Measurements from ENCODE around the gene TMEM106B. TPM values are rescaled to one million over a fixed set of nuclear protein-coding genes. Genes with fewer than 3 reads are reported as not detected.

The TMEM106B gene
- total RNA-seq, 1 experiment from 2014 or later, result 46.8 TPM

DNA sequence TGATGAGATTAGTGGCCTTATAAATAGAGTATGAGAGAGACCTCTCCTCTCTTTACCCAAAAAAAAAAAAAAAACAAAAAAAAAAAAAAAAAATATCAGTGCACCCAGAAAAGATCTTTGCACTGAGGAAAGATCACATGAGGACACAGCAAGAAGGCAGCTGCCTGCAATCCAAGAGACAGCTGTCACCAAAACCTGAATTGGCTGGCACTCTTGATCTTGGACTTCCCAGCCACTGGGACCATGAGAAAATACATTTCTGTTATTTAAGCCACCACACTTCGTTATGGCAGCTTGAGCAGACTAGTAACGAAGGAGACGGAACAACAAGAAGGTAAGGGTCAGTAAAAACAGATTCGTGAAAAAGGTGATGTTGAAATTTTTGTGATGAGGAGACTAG is 47.0 kb downstream of the TMEM106B start:
- Histone ChIP-seq H3K4me3 (ENCODE audit: low read depth, low read length) (no peak overlapping the region), H3K36me3 (ENCODE audit: control insufficient read depth, insufficient read depth, low read length) (no peaks in the 10 kb centered on the region), H3K4me1 (no peaks in the 10 kb centered on the region), H3K27me3 (replicated peaks; ENCODE audit: control insufficient read depth, insufficient read depth, low read length) (no peaks in the 10 kb centered on the region), H3K9me3 (no peaks in the 10 kb centered on the region)
- Mint-ChIP-seq H3K27ac (ENCODE audit: unreplicated experiment) (no peak overlapping the region), H3K9me3 (ENCODE audit: unreplicated experiment) (no peaks in the 10 kb centered on the region), H3K27me3 (ENCODE audit: insufficient read depth, unreplicated experiment) (no peaks in the 10 kb centered on the region), H3K4me3 (ENCODE audit: unreplicated experiment) (no peak overlapping the region), H3K4me1 (ENCODE audit: low read depth, unreplicated experiment) (no peaks in the 10 kb centered on the region), H3K36me3 (ENCODE audit: insufficient read depth, unreplicated experiment) (no peaks in the 10 kb centered on the region)
- intact Hi-C loops (cut with micrococcal nuclease; ENCODE audit: unreplicated experiment), result no loop called here
- DNase-seq, result no peak
- no TSS peak for BruUV-seq (replicated peaks)
- ChIA-PET POLR2A (interaction anchor here (0.6 kb wide), 1 partner anchor 123 kb away, joined by 5 read pairs; no protein-coding TSS in a partner anchor), CTCF (no interaction called here)
- TF ChIP-seq, protein P1, sequence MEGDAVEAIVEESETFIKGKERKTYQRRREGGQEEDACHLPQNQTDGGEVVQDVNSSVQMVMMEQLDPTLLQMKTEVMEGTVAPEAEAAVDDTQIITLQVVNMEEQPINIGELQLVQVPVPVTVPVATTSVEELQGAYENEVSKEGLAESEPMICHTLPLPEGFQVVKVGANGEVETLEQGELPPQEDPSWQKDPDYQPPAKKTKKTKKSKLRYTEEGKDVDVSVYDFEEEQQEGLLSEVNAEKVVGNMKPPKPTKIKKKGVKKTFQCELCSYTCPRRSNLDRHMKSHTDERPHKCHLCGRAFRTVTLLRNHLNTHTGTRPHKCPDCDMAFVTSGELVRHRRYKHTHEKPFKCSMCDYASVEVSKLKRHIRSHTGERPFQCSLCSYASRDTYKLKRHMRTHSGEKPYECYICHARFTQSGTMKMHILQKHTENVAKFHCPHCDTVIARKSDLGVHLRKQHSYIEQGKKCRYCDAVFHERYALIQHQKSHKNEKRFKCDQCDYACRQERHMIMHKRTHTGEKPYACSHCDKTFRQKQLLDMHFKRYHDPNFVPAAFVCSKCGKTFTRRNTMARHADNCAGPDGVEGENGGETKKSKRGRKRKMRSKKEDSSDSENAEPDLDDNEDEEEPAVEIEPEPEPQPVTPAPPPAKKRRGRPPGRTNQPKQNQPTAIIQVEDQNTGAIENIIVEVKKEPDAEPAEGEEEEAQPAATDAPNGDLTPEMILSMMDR (IDR thresholded peaks at IDR 0.05; ENCODE audit: insufficient read depth in 1 of 2, low read depth in 1 of 2, low read length in 1 of 2, severe bottlenecking in 1 of 2, unreplicated experiment in 1 of 2), result no peak

DNA sequence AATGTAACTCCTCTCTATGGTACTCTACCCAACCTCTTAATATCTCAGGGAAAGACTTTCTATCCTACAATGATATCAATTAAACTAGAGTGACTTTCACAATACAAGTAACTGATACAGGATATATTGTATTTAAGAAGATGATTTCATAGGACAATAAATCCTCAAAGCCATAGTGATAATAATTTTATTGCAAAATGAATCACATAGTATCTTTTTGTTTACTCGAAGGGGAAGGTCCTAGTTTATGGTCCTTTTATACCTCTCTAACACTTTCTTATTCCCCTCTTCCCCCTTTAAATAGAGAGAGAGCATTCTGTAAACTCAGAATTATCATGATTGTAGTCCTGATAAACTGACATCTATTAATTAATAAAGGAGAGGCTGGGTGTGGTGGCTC is 56.4 kb downstream of the TMEM106B start:
- no peaks in the 10 kb centered on the region for H3K36me3 ChIP-seq (ENCODE audit: control insufficient read depth, insufficient read depth, low read length)
- Mint-ChIP-seq H3K36me3 (ENCODE audit: insufficient read depth, unreplicated experiment) (no peaks in the 10 kb centered on the region), H3K9me3 (ENCODE audit: unreplicated experiment) (no peaks in the 10 kb centered on the region), H3K27me3 (ENCODE audit: insufficient read depth, unreplicated experiment) (peaks cover 3% of the 10 kb centered on the region), H3K4me3 (ENCODE audit: unreplicated experiment) (no peak overlapping the region), H3K27ac (ENCODE audit: unreplicated experiment) (no peak overlapping the region), H3K4me1 (ENCODE audit: low read depth, unreplicated experiment) (no peaks in the 10 kb centered on the region)
- no peaks in the 10 kb centered on the region for H3K4me1 ChIP-seq
- intact Hi-C loops (cut with micrococcal nuclease; ENCODE audit: unreplicated experiment), result no loop called here
- BruUV-seq (replicated peaks), result no TSS peak
- TF ChIP-seq, protein P1 (IDR thresholded peaks at IDR 0.05; ENCODE audit: insufficient read depth in 1 of 2, low read depth in 1 of 2, low read length in 1 of 2, severe bottlenecking in 1 of 2, unreplicated experiment in 1 of 2), result no peak
- no peak for DNase-seq
- POLR2A ChIA-PET, result no interaction called here
- CTCF ChIA-PET, result no interaction called here
- no peaks in the 10 kb centered on the region for H3K27me3 ChIP-seq (replicated peaks; ENCODE audit: control insufficient read depth, insufficient read depth, low read length)
- H3K4me3 ChIP-seq (ENCODE audit: low read depth, low read length), result no peak overlapping the region
- H3K9me3 ChIP-seq, result no peaks in the 10 kb centered on the region

- Mint-ChIP-seq H3K4me3 (ENCODE audit: unreplicated experiment) (no peak overlapping the region), H3K36me3 (ENCODE audit: insufficient read depth, unreplicated experiment) (no peaks in the 10 kb centered on the region), H3K27ac (ENCODE audit: unreplicated experiment) (no peak overlapping the region), H3K4me1 (ENCODE audit: low read depth, unreplicated experiment) (no peaks in the 10 kb centered on the region), H3K9me3 (ENCODE audit: unreplicated experiment) (no peaks in the 10 kb centered on the region), H3K27me3 (ENCODE audit: insufficient read depth, unreplicated experiment) (peaks cover 3% of the 10 kb centered on the region)
- TF ChIP-seq, protein P1 (IDR thresholded peaks at IDR 0.05; ENCODE audit: insufficient read depth in 1 of 2, low read depth in 1 of 2, low read length in 1 of 2, severe bottlenecking in 1 of 2, unreplicated experiment in 1 of 2), result no peak
- Histone ChIP-seq H3K27me3 (replicated peaks; ENCODE audit: control insufficient read depth, insufficient read depth, low read length) (no peaks in the 10 kb centered on the region), H3K4me3 (ENCODE audit: low read depth, low read length) (no peak overlapping the region), H3K4me1 (no peaks in the 10 kb centered on the region), H3K36me3 (ENCODE audit: control insufficient read depth, insufficient read depth, low read length) (no peaks in the 10 kb centered on the region), H3K9me3 (no peaks in the 10 kb centered on the region)
- ChIA-PET CTCF (no interaction called here), POLR2A (no interaction called here)
- BruUV-seq (replicated peaks), result no TSS peak
- intact Hi-C loops (cut with micrococcal nuclease; ENCODE audit: unreplicated experiment), result no loop called here
- no peak for DNase-seq
These were observed 58.2 kb downstream of the TMEM106B start for GRCh38 chr7:12269100-12269895.

All from Caco-2 (cell line).